Coronary artery (tissue), 2 donors: ENCODE data around the gene METRN.
"Not testable (repeated sequence)": the region's sequence is repeated elsewhere in the genome, so short reads cannot be mapped to it uniquely, and the experiment has no call there.

Source experiments
- DNase-seq: peaks from one replicate; pipeline ENCODE4 v3.0.0-alpha.2; 2017; ENCODE audit warnings: low spot score
- H3K27ac ChIP-seq, 2 donors: fragments of 200-600 bp; sonication (generic); one replicate each; pipeline ENCODE4 v1.5.1; 2016 to 2019
- H3K4me3 ChIP-seq: fragments of 200-600 bp; sonication (generic); 2 replicates; pipeline ENCODE4 v1.5.1; 2016; ENCODE audit warnings: mild to moderate bottlenecking, moderate library complexity
- CTCF ChIP-seq: fragments of 200-600 bp; sonication (generic); IDR thresholded peaks from one replicate; pipeline ENCODE4 v1.5.1; 2019; ENCODE audit warnings: antibody characterized with exemption

Gene METRN

DNA sequence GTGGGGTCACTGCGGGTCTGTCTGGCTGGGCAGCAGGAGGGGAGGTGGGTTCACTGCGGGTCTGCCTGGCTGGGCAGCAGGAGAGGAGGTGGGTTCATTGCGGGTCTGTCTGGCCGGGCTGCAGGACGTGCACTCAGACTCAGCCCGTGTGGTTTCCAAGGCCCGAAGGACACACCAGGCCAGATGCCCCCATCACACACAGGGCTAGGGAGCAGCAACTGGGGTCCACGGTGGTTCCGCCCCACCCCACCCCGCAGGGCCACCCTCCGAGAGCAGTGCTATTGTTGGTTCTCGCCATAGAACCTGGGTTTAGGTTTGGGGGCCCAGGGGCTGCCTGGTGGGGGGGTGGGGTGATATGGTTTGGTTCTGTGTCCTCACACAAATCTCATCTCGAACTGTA, 31.7 kb downstream of the METRN start:
- Histone ChIP-seq H3K27ac (no peak overlapping the region), H3K4me3 (no peak overlapping the region)
- DNase-seq, result no peak
- no peak for TF ChIP-seq CTCF

GRCh38 chr16:747978-748746, 33.2 kb downstream of the METRN start:
- no peak overlapping the region for H3K4me3 ChIP-seq
- no peak overlapping the region for H3K27ac ChIP-seq
- DNase-seq, result no peak
- no peak for TF ChIP-seq CTCF

- no peak for TF ChIP-seq CTCF
- Histone ChIP-seq H3K4me3 (no peak overlapping the region), H3K27ac (no peak overlapping the region)
- DNase-seq, result no peak
These were observed 34.1 kb downstream of the METRN start for GRCh38 chr16:749010-749409.

GRCh38 chr16:750485-750884, 35.6 kb downstream of the METRN start:
- DNase-seq, result no peak
- TF ChIP-seq CTCF, result no peak
- Histone ChIP-seq H3K4me3 (no peak overlapping the region), H3K27ac (no peak overlapping the region)

DNA sequence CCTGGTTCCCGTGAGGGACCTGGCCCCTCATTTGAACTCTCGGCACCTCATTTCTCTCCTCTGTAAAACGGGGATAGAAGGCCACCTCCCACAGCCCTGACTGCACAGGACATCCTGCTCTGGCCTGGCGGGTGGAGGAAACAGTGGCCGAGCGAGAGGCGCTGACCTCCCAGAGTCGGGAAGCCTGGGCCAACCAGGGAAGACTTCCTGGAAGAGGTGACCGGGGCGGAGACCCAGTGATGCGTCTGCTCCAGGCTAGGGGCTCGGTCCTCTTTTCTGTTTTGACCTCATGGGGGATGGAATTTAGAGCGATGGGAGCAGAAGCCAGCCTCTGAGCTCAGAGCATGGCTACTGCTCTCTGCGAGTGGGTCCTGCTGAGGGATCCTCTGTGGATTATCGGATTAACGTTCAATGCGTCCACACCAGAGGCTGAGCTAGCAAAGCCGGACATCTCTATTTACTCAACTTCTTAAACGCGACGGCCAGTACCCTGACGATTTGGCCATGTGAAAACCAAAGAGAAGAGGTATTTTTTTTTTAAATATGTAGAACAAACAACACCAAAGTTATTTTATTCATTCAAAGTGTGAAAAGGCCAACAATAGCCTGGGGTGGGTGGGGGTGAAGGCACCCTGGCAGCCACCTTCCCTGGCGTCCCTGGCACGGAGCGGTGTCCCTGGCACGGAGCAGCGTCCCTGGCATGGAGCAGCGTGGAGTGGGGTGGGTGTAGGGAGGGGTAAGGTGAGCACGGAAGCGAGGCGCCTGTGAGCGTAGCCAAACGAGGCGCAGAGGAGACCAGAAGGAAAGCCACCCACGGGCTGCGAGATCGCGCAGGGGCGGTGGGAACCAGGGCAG, 36.5 kb downstream of the METRN start:
- Histone ChIP-seq H3K27ac (no peak overlapping the region), H3K4me3 (no peak overlapping the region)
- no peak for DNase-seq
- no peak for TF ChIP-seq CTCF

GRCh38 chr16:752007-752312, 37.0 kb downstream of the METRN start:
- no peak for TF ChIP-seq CTCF
- H3K27ac ChIP-seq, result no peak overlapping the region
- H3K4me3 ChIP-seq, result no peak overlapping the region
- no peak for DNase-seq

DNA sequence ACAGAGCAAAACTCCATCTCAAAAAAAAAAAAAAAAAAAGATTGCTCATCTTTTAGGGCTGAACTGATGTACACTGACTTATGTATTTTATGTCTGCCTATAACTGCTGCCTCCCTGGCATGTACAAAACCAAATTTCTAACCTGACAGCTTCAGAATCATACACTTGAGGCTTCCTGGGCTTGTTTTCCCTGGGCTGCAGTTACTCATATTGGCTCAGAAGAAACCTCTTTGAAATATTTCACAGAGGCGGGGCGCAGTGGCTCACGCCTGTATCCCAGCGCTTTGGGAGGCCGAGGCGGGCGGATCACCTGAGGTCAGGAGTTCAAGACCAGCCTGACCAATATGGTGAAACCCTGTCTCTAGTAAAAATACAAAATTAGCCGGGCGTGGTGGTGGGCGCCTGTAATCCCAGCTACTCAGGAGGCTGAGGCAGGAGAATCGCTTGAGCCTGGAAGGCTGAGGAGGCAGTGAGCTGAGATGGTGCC, 39.2 kb downstream of the METRN start:
- not testable (repeated sequence) for DNase-seq, H3K27ac ChIP-seq, H3K4me3 ChIP-seq
